GM23338 (cell line): ENCODE data around the gene TRAF7.

Experiments used
- CTCF ChIP-seq, 2 experiments: fragments of 200-600 bp in 1 of 2; sonication (generic) in 1 of 2; conservative IDR thresholded peaks; 2 replicates each; pipeline versions ENCODE4 v1.5.1 to v1.6.1; 2016 to 2017; ENCODE audit warnings: antibody characterized with exemption in 2 of 2, low read depth in 2 of 2, mild to moderate bottlenecking in 2 of 2, moderate library complexity in 1 of 2
- EZH2 ChIP-seq: fragments of 200-600 bp; sonication (generic); IDR thresholded peaks from one replicate; pipeline ENCODE4 v1.8.0; 2017; ENCODE audit warnings: antibody characterized with exemption, mild to moderate bottlenecking, low read depth; ENCODE audit not compliant: unreplicated experiment
- POLR2AphosphoS5 ChIP-seq: IDR thresholded peaks from 2 replicates; pipeline ENCODE4 v1.6.1; 2016; ENCODE audit warnings: antibody characterized with exemption, low read depth

DNA sequence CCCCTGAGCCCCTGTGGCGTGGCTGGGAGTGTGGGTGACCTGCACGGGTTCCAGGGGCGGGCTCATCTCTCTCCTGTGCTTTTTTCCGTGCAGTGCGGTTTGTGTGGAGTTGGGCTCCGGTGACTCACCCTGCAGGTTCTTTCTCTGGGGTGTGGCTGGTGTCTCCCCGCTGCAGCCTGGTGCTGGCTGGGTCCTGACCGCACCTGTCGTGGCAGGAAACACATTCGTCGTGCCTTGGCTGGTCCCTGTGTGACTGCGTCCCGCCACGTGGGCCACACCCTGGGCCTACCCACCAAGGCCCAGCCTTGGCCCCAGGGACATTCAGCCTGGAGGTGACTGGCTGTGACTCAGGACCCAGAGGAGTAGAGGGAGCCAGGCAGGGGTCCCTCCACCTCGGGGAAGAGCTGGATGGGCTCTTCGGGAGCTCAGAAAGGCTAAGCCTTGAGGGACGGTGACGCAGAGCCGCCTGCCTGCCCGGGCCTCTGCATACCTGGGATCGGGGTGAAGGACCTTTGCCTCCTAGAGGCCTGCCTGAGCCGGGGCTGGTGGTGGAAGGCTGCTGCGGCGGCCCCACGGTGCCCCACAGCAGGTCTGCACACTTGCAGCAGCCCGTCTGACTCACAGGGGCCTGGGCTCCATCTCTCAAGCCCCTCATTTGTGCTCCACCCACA, 7.8 kb downstream of the TRAF7 start:
- no peak for TF ChIP-seq CTCF (conservative IDR thresholded peaks at IDR 0.05; ENCODE audit: low read depth in 2 of 2)
- no peak for TF ChIP-seq EZH2
- TF ChIP-seq POLR2AphosphoS5 = no peak
